ENCODE results near the gene GNPTAB.

DNA sequence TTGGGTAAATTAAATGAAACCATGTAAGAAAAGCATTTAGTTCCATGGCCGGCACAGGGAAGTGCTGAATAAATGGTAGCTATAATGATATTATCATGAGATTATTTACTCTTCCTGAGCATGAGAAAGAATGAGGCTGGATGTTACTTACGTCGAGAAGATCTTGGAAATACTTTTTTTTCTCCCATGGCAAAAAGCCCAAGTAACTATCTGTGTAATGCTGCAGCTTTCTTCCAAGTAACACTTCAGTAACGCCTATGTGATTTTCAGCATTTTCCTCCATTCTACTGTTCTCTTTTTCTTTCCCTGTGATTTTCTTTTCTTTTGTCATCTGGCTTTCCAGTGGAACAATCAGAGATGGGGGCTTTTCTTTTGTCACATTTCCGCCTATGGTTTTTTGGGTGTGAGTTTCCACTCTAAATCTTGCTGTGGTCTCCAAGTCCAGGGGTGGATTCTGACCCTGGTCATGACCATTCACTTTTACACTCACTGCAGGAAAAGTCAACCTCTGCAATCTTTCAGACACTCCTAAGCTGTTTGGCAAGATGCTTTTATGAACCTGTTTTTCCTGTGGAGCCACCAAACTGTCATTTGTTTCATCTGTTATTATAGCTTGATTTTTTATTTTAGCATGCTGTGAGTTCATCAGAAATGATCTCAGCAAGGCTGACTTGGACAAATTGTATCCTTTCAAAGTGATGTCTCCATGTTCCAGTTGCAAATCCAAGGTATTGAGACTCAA lies 66.5 kb downstream of the GNPTAB start:
- no peak for TF ChIP-seq POLR2A (IDR thresholded peaks at IDR 0.05; ENCODE audit: low read length)
- no peak for TF ChIP-seq GATA1 (IDR thresholded peaks at IDR 0.05; ENCODE audit: low read depth, low read length)

Data from erythroblast (primary cell).